GM21515 (cell line): Measurements from ENCODE around the gene ETDC.
"Not testable (repeated sequence)": the region's sequence is repeated elsewhere in the genome, so short reads cannot be mapped to it uniquely, and the experiment has no call there.

Experiments
- ATAC-seq: cut with Tn5 transposase; IDR thresholded peaks from one replicate; pipeline ENCODE4 v1.9.1; 2021; ENCODE audit not compliant: unreplicated experiment

ETDC gene

DNA sequence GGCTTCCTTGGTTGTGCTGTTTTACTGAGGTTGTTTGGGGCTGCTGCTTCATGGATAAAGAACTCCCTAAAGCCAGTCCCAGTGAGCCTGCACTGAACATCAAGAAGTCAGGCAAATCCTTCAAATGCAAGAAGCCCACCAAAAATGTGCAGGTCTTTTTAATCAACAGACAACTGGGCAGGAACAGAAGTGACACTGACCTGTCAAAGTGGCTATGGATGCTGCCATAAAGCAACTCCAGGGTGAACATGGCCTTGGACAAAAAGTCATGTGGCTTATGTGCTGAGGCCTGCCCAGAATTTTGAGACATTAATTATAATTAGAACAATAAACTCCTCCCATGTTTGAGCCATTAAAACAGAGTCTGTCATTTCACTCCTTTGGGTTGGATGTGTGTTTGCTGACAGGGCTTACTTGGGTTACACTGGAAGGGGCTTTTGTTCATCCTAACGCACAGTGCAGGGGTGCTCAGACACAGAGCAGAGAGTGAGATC lies at the start of gene ETDC:
TSS of gene ETDC (plus strand) at position 51 of the 494 bp plus-strand sequence. CDS start at position 51, 0 bp downstream.
- no peak for ATAC-seq

GRCh38 chrX:135260976-135261375 lies 48.3 kb upstream of the ETDC start:
- ATAC-seq = not testable (repeated sequence)

DNA sequence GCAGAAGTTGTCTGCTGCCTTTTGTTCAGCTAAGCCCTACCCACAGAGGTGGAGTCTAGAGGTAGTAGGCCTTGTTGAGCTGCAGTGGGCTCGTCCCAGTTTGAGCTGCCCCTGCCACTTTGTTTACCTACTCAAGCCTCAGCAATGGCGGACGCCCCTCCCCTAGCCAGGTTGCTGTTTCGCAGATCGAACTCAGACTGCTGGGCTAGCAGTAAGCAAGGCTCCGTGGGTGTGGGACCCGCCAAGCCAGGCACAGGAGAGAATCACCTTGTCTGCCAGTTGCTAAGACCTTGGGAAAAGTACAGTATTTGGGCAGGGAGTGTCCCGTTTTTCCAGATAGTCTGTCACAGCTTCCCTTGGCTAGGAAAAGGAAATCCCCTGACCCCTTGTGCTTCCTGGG lies 45.9 kb upstream of the ETDC start:
- ATAC-seq = not testable (repeated sequence)

DNA sequence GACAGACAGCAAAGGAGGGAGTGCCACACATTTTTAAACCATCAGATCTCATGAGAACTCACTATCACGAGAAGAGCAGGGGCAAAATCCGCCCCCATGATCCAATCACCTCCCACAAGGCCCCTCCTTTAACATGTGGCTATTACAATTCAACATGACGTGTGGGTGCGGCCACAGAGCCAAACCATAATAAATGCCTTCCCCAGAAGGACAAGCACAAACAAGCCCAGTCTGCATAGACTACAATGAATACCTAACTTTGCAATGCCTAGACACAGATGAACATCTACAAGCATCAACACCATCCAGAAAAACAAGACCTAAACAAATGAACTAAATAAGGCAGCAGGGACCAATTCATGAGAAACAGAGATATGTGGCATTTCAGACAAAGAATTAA lies 45.1 kb upstream of the ETDC start:
- ATAC-seq = no peak

DNA sequence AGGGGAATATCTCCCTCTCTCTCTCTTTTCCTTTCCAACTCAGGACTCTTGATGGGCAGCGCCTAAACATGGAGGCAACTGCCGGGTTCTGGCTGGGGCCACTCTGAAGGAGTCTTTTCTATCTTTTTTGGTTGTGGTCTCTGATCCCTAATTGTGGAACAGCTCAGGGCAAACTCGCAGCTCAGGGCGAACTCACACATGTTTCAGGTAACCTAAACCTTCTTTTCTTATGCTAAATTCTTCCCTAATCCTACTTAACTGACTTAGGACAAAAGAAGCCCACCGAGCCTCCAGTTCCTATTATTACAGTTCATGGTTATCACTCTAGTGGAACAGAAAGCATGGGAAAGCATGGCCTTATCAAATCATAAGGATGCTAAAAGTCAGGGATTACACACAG lies 36.1 kb upstream of the ETDC start:
- ATAC-seq = no peak

GRCh38 chrX:135275973-135276372 lies 33.3 kb upstream of the ETDC start:
- ATAC-seq = no peak

GRCh38 chrX:135287266-135287823 lies 21.9 kb upstream of the ETDC start:
- no peak for ATAC-seq

DNA sequence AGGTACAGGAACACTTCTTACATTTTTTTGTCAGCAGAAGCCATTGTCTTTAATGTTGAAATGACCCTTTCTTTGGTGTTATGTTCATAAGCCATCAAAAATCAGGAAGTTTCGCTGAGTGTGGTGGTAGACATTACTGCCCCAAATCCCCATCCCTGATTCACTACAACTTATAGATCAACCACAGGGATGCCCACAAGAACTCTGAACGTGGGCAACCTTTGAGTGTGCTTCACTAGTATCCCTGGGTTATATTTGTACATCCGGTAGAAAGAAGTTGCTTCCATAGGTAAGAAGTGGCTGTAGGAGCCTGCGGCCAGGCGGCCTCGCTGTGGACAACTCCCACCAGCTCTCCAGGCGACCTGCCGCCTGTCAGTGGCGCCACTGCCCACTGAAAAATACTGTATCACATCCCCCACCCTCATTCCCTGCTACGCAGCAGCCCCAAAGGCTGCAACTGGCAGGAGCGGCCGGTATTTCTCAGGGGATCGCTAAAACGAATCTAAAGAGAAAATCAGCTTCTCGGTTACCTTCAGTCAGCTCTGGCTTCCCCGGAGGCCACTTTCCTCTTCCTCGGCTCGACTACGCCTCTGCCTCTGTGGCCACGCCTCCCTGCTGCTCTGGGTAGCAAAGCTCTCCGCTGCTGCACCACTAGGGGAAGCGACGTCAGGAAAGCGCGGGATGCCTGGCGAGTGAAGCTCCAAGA lies 13.9 kb upstream of the ETDC start:
- peak; percentile 99 for ATAC-seq

- peak; percentile 66 for ATAC-seq
Measured at GRCh38 chrX:135295944-135296305, 13.4 kb upstream of the ETDC start.

DNA sequence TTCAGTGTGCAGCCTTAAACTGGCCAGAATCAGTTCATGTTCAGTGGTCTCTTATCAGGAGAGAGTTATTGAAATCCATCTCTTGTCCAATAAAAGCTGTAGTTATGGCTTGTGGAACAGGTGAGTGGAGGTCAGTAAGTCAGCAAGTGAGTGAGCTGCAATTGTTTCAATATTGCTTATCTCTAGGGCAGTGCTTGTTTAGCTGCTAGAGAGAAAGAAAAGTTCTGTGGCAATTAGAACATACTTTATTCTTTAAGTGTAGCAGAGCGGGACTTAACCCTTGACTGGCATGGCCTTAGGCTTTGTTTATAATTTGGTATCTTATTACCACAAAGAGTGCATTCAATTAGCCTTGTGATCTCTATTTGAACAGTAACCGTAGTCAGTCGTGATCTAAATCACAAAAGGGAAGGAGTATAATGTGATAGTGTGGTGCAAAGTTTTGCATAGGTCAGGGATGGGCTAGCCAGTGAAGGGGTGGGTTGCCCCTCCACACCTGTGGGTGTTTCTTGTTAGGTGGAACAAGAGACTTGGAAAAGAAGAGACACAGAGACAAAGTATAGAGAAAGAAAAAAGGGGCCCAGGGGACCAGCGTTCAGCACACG lies 6.9 kb upstream of the ETDC start:
- ATAC-seq = no peak

GRCh38 chrX:135304741-135305140 lies 4.5 kb upstream of the ETDC start:
- no peak for ATAC-seq

- no peak for ATAC-seq
Measured at GRCh38 chrX:135307171-135307570, 2.1 kb upstream of the ETDC start.

DNA sequence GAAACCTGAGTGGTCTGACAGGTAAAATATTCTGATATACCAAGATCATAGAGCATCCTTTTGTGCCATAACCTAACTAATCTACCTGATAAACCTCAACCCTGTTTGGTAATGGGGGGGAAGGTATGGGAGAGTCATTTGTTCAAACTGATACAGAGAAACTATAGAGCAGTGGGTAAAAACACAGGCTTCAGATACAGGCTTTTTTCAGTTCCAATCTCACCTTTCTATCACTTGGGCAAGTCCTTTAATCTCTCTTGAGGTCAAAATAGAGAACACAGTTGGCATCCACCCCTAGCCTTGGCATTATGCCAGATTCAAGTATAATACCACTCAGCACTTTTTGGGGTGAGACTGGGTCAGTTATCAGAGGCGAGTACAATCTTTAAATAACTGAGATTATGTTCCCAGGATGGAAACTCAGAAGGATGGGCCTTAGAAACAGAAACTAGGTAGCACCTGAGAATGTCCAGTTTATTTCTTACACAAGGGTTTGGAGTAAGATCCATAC lies 880 bp upstream of the ETDC start:
- ATAC-seq = no peak

- no peak for ATAC-seq
Measured at GRCh38 chrX:135315864-135316263, 6.6 kb downstream of the ETDC start.

GRCh38 chrX:135324463-135324862 lies 15.2 kb downstream of the ETDC start:
- no peak for ATAC-seq

DNA sequence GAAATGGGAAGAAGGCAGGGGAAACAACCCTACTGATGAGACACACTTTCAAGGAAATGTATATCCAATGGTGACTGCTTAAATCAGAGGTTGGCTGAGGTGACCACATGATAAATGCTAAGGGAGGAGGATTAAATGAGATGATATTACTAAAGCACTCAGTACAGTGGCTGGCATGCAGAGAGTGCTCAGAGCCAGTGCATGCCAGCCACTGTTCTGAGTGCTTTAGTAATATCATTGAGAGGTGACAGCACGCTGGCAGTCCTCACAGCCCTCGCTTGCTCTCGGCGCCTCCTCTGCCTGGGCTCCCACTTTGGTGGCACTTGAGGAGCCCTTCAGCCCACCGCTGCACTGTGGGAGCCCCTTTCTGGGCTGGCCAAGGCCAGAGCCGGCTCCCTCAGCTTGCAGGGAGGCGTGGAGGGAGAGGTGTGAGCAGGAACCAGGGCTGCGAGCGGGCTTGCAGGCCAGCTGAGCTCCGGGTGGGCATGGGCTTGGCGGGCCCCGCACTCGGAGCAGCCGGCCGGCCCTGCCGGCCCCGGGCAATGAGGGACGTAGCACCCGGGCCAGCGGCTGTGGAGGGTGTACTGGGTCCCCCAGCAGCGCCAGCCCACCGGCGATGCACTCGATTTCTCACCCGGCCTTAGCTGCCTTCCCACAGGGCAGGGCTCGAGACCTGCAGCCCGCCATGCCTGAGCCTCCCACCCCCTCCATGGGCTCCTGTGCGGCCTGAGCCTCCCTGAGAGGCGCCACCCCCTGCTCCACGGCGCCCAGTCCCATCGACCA lies 15.9 kb downstream of the ETDC start:
- not testable (repeated sequence) for ATAC-seq

GRCh38 chrX:135327299-135327698 lies 18.0 kb downstream of the ETDC start:
- no peak for ATAC-seq

DNA sequence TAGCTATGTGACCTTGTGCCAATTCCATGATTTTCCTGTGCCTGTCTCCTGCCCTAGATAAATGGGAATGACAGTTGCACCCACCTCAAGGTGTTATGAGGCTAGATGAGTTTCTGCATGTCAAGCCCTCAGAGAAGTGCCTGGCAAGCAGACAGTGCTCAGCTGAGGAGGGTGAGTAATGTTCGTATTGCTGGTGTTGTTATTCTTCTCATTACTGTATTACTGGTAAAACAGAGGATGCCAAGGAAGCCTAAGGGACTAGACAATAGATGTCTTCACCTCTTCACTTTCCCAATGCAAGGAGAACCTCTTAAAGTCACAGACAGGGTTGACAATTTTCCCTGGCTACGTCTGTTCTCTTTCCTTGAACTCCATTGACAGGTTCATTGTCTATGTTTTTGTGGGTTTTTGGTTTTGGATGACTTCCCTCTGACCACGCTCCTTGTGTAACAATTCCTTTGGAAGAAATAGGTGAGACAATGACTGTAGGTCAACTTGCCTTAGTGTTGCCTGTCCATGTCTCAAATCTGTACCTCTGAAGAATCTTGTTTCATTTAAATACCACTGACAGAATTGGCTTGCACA lies 19.2 kb downstream of the ETDC start:
- ATAC-seq = no peak

- ATAC-seq = no peak
Measured at GRCh38 chrX:135330706-135331105, 21.4 kb downstream of the ETDC start.

DNA sequence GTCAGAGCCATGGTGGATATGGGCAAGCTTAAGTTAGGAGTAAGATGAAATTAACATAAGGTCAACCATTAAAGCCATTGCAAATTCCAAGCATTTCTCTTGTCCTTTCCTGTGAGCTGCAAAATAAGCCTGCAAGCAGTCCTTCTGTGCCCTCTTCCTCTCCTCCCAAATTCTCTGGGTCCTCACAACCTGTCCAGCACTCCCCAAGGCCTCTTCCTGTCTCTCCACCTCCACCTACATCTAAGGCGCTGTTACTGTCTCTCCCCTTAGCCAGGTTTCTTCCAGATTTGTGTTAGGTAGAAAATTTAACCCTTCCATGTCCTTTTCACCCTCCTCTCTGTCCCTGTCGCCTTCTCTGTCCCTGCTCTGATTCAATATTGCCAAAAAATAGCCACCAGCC lies 22.2 kb downstream of the ETDC start:
- ATAC-seq = no peak

GRCh38 chrX:135340831-135341230 lies 31.6 kb downstream of the ETDC start:
- ATAC-seq = no peak
